Measurements from ENCODE around the gene STRBP. TPM values are rescaled to one million over a fixed set of nuclear protein-coding genes. Genes with fewer than 3 reads are reported as not detected.

The STRBP gene
- total and polyA plus RNA-seq, 9 of the 15 experiments (the other 6 are each of a cell fraction or from before 2014, with no cell fraction given): 27.7 to 84.0 (median 70.2) TPM

- no peak overlapping the region for H3K9ac ChIP-seq (ENCODE audit: insufficient read depth in 1 of 2, low read depth in 2 of 2, low read length in 2 of 2)
- no peak overlapping the region for H3K27ac ChIP-seq (ENCODE audit: extremely low read depth, low read depth, low read length)
- H2AFZ ChIP-seq (ENCODE audit: low read depth, low read length): no peak overlapping the region
- no peaks in the 10 kb centered on the region for H3K9me1 ChIP-seq (ENCODE audit: control insufficient read depth, insufficient read depth, low read length)
- ATAC-seq: no peak
- 86% methylated on average over 8 of the region's 8 CpGs for WGBS (ENCODE audit: insufficient coverage, low coverage, missing lambda C conversion rate)
- no peaks in the 10 kb centered on the region for H3K27me3 ChIP-seq (ENCODE audit: control insufficient read depth in 2 of 2, insufficient read depth in 2 of 2, low read length in 2 of 2)
- CTCF ChIA-PET (ENCODE audit: low intra/inter-chr PET ratio): no interaction called here
- in situ Hi-C loops (cut with MboI) (no loop called here), intact Hi-C loops (cut with micrococcal nuclease) (no loop called here)
- no peak overlapping the region for H3K4me2 ChIP-seq (ENCODE audit: insufficient read depth, low read length)
- TF ChIP-seq COPS2 (conservative IDR thresholded peaks at IDR 0.05) (no peak), RBM15 (IDR thresholded peaks at IDR 0.05; ENCODE audit: insufficient read depth, low read length) (no peak), GTF2A2 (tag; IDR thresholded peaks at IDR 0.05) (no peak), ZNF57 (CRISPR knock-in tag; IDR thresholded peaks at IDR 0.05) (no peak), ARNT (IDR thresholded peaks at IDR 0.05) (no peak), PHB2 (IDR thresholded peaks at IDR 0.05; ENCODE audit: low read depth) (no peak), ZNF165 (CRISPR knock-in tag; IDR thresholded peaks at IDR 0.05; ENCODE audit: borderline replicate concordance) (no peak), ARID4B (CRISPR knock-in tag; IDR thresholded peaks at IDR 0.05) (no peak)
- no peaks in the 10 kb centered on the region; a peak in 1 of 5 replicates for H3K4me1 ChIP-seq (replicated peaks in 1 of 2; ENCODE audit: control insufficient read depth in 2 of 2, insufficient read depth in 2 of 2, low read length in 2 of 2)
- H3K36me3 ChIP-seq (ENCODE audit: control insufficient read depth, insufficient read depth, low read length): peaks cover 41% of the 10 kb centered on the region
- FAIRE-seq: no peak
- no peaks in the 10 kb centered on the region for H3K9me3 ChIP-seq (replicated peaks; ENCODE audit: control insufficient read depth, insufficient read depth, low read depth, low read length)
- no peak overlapping the region for H3K4me3 ChIP-seq
- no peak for DNase-seq (ENCODE audit: extremely low read depth in 1 of 4, low spot score in 3 of 4)
- POLR2A ChIA-PET: interaction anchor here (1.4 kb wide), 1 partner anchor 11 kb away, joined by 3 read pairs; no protein-coding TSS in a partner anchor
- no peaks in the 10 kb centered on the region for H3K79me2 ChIP-seq (ENCODE audit: control insufficient read depth, insufficient read depth, low read length)
- BruUV-seq (replicated peaks): no TSS peak
- H4K20me1 ChIP-seq (replicated peaks; ENCODE audit: control insufficient read depth, insufficient read depth, low read length): no peaks in the 10 kb centered on the region
Observed at GRCh38 chr9:123090198-123090896, 178.0 kb downstream of the STRBP start.

All from K562 (cell line).